Measurements from ENCODE around the gene PCAT6. TPM values are rescaled to one million over a fixed set of nuclear protein-coding genes. Genes with fewer than 3 reads are reported as not detected.

Gene PCAT6
- total RNA-seq, 1 donor from 2014 or later, result not detected

DNA sequence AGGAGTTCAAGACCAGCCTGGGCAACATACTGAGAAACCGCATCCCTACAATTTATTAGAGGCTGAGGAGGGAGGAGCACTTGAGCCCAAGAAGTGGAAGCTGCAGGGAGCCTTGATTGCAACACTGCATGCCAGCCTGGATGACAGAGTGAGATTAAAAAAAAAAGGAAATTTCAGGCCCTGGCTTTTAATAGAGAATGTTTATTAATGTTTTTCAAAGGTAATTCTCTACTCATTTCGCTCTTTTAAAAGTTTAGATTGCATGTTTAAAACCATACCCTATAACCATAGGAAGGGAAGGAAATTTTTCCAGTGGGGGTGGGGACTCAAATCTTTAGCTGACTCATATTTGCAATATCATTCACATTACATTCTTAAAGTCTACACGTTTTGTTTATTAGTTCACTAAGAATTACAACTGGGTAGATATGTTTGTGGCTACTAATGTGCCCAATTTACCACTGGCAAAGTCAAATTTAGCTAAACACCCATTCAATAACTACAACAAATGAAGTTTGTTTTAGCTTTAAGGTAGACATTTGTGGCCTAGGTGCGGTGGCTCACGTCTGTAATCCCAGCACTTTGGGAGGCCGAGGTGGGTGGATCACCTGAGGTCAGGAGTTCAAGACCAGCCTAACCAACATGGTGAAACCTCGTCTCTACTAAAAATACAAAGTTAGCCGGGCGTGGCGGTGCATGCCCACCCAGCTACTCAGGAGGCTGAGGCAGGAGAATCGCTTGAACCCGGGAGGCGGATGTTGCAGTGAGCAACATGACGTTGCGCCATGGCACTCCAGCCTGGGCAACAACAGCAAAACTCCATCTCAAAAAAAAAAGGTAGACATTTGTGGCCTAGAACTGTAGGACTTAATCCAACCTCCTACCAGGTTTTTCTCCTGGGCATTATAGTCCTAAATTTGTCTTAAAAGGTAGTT, 7.5 kb upstream of the PCAT6 start:
- Histone ChIP-seq H3K27ac (no peak overlapping the region), H3K4me1 (peaks cover 0 to 6% of the 10 kb centered on the region in 2 donors), H3K4me3 (no peak overlapping the region), H3K27me3 (no peaks in the 10 kb centered on the region), H3K36me3 (no peaks in the 10 kb centered on the region), H3K9me3 (no peaks in the 10 kb centered on the region)
- DNase-seq (ENCODE audit: low spot score in 2 of 2), result no peak
- TF ChIP-seq, protein P1, sequence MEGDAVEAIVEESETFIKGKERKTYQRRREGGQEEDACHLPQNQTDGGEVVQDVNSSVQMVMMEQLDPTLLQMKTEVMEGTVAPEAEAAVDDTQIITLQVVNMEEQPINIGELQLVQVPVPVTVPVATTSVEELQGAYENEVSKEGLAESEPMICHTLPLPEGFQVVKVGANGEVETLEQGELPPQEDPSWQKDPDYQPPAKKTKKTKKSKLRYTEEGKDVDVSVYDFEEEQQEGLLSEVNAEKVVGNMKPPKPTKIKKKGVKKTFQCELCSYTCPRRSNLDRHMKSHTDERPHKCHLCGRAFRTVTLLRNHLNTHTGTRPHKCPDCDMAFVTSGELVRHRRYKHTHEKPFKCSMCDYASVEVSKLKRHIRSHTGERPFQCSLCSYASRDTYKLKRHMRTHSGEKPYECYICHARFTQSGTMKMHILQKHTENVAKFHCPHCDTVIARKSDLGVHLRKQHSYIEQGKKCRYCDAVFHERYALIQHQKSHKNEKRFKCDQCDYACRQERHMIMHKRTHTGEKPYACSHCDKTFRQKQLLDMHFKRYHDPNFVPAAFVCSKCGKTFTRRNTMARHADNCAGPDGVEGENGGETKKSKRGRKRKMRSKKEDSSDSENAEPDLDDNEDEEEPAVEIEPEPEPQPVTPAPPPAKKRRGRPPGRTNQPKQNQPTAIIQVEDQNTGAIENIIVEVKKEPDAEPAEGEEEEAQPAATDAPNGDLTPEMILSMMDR (IDR thresholded peaks at IDR 0.05), result no peak
- intact Hi-C loops (cut with DNase I), result no loop called here

DNA sequence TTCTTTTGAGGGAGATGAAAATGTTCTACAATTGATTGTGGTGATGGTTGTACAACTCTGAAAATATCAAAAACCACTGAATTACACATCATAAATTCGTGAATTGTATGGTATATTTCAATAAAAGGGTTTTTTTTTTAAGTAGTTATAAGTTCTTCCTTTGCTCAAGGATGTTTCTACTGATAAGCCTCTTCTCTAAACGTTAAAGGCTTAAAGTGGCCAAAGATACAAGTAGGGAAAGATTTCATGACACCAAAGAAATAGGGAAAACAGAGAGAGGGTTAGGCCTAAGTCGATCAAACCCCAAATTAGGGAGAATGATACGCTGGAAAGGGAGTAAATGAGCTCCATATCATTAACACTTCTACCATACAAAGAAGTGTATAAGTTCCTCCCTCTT, 6.6 kb upstream of the PCAT6 start:
- DNase-seq (ENCODE audit: low spot score in 2 of 2), result no peak
- H3K27me3 ChIP-seq, result no peaks in the 10 kb centered on the region
- peaks cover 0 to 6% of the 10 kb centered on the region in 2 donors for H3K4me1 ChIP-seq
- no peaks in the 10 kb centered on the region for H3K9me3 ChIP-seq
- TF ChIP-seq, protein P1 (IDR thresholded peaks at IDR 0.05), result no peak
- no peak overlapping the region for H3K4me3 ChIP-seq
- H3K36me3 ChIP-seq, result no peaks in the 10 kb centered on the region
- H3K27ac ChIP-seq, result no peak overlapping the region
- intact Hi-C loops (cut with DNase I), result no loop called here

DNA sequence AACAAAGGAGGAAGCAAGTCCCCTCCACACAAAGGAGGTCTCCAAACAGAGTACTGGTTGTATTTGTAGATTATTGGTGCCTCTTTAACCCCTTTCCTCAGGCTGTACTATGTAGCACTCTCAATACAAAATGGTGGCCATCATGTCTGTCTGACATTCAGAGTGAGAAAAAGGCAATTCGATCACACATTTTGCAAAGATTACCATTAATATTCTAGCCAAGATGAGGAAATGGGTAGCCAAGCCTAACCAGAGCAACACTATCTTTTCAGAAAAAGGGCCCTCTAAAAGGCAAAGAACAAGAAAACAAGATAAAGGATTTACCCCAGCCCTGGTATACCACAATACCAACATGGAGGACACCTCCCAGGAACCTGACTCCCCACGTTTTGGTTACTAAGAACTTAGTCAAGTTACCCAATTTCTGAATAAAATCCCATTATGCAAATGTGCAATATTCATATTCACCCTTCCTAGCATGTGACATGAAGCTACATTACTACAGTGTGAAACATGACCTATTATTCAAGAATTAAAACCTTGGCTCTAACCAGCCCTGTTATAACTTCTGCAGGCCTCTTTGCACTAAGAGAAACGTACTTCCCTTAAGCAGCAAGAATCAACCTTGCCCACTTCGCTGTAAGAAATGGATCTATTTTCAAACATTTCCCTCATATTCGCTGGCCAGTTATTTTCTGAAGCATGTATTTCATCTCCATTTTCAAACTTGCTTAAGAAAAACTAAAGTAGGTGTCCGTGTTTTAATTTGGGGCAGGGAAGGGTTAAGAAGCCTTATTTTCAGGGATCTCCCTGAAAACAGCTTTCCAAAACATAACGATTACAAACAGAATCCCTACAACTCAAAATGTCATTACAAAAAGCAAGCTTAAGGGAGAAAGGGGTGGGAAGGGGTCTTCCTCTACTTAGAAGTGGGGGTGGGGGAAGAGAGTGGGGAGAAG, 4.6 kb upstream of the PCAT6 start:
- DNase-seq (ENCODE audit: low spot score in 2 of 2), result no peak
- Histone ChIP-seq H3K4me3 (peak overlapping the region; percentile 90 to 94), H3K36me3 (no peaks in the 10 kb centered on the region), H3K27me3 (no peaks in the 10 kb centered on the region), H3K27ac (peak overlapping the region; percentile 75 to 80), H3K4me1 (peaks cover 0 to 6% of the 10 kb centered on the region in 2 donors), H3K9me3 (no peaks in the 10 kb centered on the region)
- TF ChIP-seq, protein P1 (IDR thresholded peaks at IDR 0.05), result no peak
- intact Hi-C loops (cut with DNase I), result loop anchor here (2.0 kb wide), 1 partner anchor 201 kb away; the partner anchor contains the start of gene TMEM183A

DNA sequence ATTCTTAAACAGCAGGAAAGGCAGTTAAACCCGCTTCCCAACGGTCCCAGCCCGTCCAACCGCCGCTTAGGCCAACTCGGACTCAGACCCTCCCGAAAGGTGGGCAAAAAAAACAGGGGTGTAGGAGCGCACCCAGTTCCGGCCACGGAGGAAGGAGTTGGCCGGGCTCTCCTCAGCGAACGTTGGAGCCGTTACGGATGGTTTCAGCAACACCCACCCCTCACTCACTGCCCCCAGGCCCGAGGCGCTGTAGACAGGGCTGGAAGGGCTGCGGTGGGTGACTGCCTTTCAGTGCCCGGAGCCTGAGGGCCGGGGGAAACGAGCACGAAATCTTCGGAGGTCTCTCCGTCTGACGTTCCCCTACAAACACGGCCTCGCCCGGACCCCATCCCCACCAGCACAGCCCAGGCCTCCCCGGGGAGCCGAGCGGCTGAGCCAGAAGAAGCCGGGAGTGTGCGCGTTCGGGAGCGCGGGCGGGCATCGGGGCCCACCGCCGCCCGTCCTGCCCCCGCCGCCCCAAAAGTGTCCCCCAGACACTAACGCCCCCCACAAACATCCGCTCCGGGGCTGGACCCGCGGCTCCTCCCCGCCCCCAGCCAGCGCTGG, 3.8 kb upstream of the PCAT6 start:
- H3K4me3 ChIP-seq, result peak overlapping the region; percentile 90 to 94
- DNase-seq (ENCODE audit: low spot score in 2 of 2), result no peak
- peak overlapping the region; percentile 75 to 80 for H3K27ac ChIP-seq
- H3K27me3 ChIP-seq, result no peaks in the 10 kb centered on the region
- no peaks in the 10 kb centered on the region for H3K9me3 ChIP-seq
- TF ChIP-seq, protein P1 (IDR thresholded peaks at IDR 0.05), result no peak
- H3K4me1 ChIP-seq, result peaks cover 0 to 11% of the 10 kb centered on the region in 2 donors
- intact Hi-C loops (cut with DNase I), result loop anchor here (2.0 kb wide), 1 partner anchor 200 kb away; the partner anchor contains the start of gene TMEM183A
- H3K36me3 ChIP-seq, result no peaks in the 10 kb centered on the region

DNA sequence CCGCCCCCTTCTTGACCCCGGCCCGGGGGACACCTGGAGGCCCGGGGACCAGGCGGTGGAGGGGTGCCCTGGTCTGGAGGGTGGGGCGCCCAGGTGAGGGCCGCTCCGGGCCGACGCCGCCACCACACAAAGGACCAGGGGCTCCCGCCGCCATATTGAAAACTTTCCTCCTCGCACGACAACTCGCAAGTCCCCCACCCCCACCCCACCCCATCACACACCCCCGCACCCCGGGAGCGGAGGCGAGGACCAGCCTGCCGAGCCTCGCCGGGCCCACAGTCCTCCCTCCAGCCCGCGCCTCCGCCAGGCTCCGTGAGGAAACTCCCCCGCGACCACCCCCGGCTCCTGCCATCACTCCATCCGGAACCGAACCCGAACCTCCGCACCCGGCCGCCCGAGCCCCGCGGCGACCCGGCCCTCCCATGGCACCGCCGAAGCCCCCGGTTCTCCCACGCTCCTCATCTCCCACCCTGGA, 3.3 kb upstream of the PCAT6 start:
- intact Hi-C loops (cut with DNase I), result loop anchor here (2.0 kb wide), 1 partner anchor 199 kb away; the partner anchor contains the start of gene TMEM183A

More for the DNA sequence above, 3.3 kb upstream of the PCAT6 start:
- Histone ChIP-seq H3K27me3 (no peaks in the 10 kb centered on the region), H3K4me1 (peaks cover 0 to 9% of the 10 kb centered on the region in 2 donors), H3K4me3 (peak overlapping the region; percentile 90 to 94), H3K27ac (peak overlapping the region; percentile 75 to 80), H3K9me3 (no peaks in the 10 kb centered on the region), H3K36me3 (no peaks in the 10 kb centered on the region)
- no peak for DNase-seq (ENCODE audit: low spot score in 2 of 2)
- TF ChIP-seq, protein P1 (IDR thresholded peaks at IDR 0.05), result no peak
